Stimulated activated CD8-positive, alpha-beta memory T cell treated with anti-CD3 and anti-CD28 coated beads, Interleukin-15, amount 100 ng/mL, for 24 hours (primary cell): ENCODE data around the gene NFATC2.
"Not testable (repeated sequence)": the region's sequence is repeated elsewhere in the genome, so short reads cannot be mapped to it uniquely, and the experiment has no call there.

Experiments used
- DNase-seq: peaks from one replicate; pipeline ENCODE4 v3.0.0-alpha.2; 2020; ENCODE audit warnings: low read depth

The NFATC2 gene

GRCh38 chr20:51470499-51470820, 72.1 kb downstream of the NFATC2 start:
- DNase-seq, result no peak

GRCh38 chr20:51469578-51470498, 72.7 kb downstream of the NFATC2 start:
- DNase-seq, result no peak

GRCh38 chr20:51469046-51469445, 73.5 kb downstream of the NFATC2 start:
- DNase-seq, result no peak

GRCh38 chr20:51468636-51469035, 73.9 kb downstream of the NFATC2 start:
- DNase-seq, result no peak

GRCh38 chr20:51467956-51468626, 74.4 kb downstream of the NFATC2 start:
- DNase-seq, result no peak

GRCh38 chr20:51463998-51464397, 78.5 kb downstream of the NFATC2 start:
- DNase-seq, result no peak

- no peak for DNase-seq
Observed at GRCh38 chr20:51463560-51463959, 79.0 kb downstream of the NFATC2 start.

GRCh38 chr20:51462566-51463276, 79.8 kb downstream of the NFATC2 start:
- DNase-seq, result no peak

GRCh38 chr20:51461846-51462245, 80.7 kb downstream of the NFATC2 start:
- not testable (repeated sequence) for DNase-seq

GRCh38 chr20:51461306-51461705, 81.2 kb downstream of the NFATC2 start:
- no peak for DNase-seq

GRCh38 chr20:51460569-51461265, 81.8 kb downstream of the NFATC2 start:
- no peak for DNase-seq

- no peak for DNase-seq
Observed at GRCh38 chr20:51460163-51460562, 82.4 kb downstream of the NFATC2 start.

GRCh38 chr20:51458751-51459439, 83.6 kb downstream of the NFATC2 start:
- DNase-seq, result no peak

GRCh38 chr20:51457533-51457932, 85.0 kb downstream of the NFATC2 start:
- no peak for DNase-seq

GRCh38 chr20:51456511-51457509, 85.7 kb downstream of the NFATC2 start:
- no peak for DNase-seq

GRCh38 chr20:51454250-51454865, 88.2 kb downstream of the NFATC2 start:
- no peak for DNase-seq

GRCh38 chr20:51452734-51453365, 89.7 kb downstream of the NFATC2 start:
- no peak for DNase-seq

- no peak for DNase-seq
Observed at GRCh38 chr20:51452091-51452613, 90.4 kb downstream of the NFATC2 start.

- no peak for DNase-seq
Observed at GRCh38 chr20:51451484-51451883, 91.0 kb downstream of the NFATC2 start.
